Measurements from ENCODE around the gene PLD3. TPM values are rescaled to one million over a fixed set of nuclear protein-coding genes. Genes with fewer than 3 reads are reported as not detected.

PLD3 gene
- polyA plus RNA-seq, 1 donor (not counting 4 experiments of a cell fraction or from before 2014, with no cell fraction given), result 102 TPM

DNA sequence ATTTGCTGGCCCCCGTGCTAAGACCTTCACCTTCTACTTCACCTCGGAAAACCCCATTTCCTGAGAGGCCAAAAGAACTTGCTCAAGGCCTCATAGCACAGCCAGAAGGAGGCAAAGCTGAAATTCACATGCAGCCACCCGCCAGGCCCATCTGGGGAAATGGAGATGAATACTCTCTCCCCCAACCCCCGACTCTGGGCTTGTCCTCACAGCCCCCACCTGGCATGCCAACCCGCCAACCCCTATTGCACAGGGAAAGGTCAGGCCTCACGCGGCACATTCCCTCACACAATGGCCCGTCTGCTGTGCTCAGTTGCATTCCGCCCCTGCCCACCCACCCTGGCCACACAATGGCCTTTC is 61.5 kb downstream of the PLD3 start:
- dilution Hi-C loops (cut with MboI; ENCODE audit: extremely low pct_ligation_motif_present, low sequenced_read_pairs), result no loop called here
- no peak for TF ChIP-seq EZH2 (IDR thresholded peaks at IDR 0.05; ENCODE audit: low read length)
- TF ChIP-seq, protein P1, sequence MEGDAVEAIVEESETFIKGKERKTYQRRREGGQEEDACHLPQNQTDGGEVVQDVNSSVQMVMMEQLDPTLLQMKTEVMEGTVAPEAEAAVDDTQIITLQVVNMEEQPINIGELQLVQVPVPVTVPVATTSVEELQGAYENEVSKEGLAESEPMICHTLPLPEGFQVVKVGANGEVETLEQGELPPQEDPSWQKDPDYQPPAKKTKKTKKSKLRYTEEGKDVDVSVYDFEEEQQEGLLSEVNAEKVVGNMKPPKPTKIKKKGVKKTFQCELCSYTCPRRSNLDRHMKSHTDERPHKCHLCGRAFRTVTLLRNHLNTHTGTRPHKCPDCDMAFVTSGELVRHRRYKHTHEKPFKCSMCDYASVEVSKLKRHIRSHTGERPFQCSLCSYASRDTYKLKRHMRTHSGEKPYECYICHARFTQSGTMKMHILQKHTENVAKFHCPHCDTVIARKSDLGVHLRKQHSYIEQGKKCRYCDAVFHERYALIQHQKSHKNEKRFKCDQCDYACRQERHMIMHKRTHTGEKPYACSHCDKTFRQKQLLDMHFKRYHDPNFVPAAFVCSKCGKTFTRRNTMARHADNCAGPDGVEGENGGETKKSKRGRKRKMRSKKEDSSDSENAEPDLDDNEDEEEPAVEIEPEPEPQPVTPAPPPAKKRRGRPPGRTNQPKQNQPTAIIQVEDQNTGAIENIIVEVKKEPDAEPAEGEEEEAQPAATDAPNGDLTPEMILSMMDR (optimal IDR thresholded peaks at IDR 0.05 in 1 of 3, IDR thresholded peaks at IDR 0.05 in 1 of 3, conservative IDR thresholded peaks at IDR 0.05 in 1 of 3; ENCODE audit: extremely low read depth in 1 of 3, insufficient read depth in 2 of 3, low read length in 3 of 3), result no peak
- Histone ChIP-seq H3K4me1 (ENCODE audit: control insufficient read depth, extremely low read depth, insufficient read depth, low read length) (peaks cover 11% of the 10 kb centered on the region), H3K4me3 (ENCODE audit: control insufficient read depth in 2 of 3, extremely low read depth in 1 of 3, insufficient read depth in 2 of 3, low read depth in 1 of 3, low read length in 3 of 3) (no peak overlapping the region), H2AFZ (ENCODE audit: control insufficient read depth, low read length) (no peak overlapping the region), H4K20me1 (ENCODE audit: control insufficient read depth, extremely low read depth, insufficient read depth, low read length) (no peaks in the 10 kb centered on the region), H3K79me2 (ENCODE audit: control insufficient read depth, insufficient read depth, low read length) (no peaks in the 10 kb centered on the region), H3K4me2 (ENCODE audit: control insufficient read depth, extremely low read depth, insufficient read depth, low read depth, low read length) (no peak overlapping the region), H3K36me3 (ENCODE audit: control insufficient read depth in 2 of 2, extremely low read depth in 1 of 2, insufficient read depth in 2 of 2, low read length in 2 of 2) (no peaks in the 10 kb centered on the region), H3K27ac (ENCODE audit: control insufficient read depth, insufficient read depth, low read length) (no peak overlapping the region), H3K27me3 (ENCODE audit: control insufficient read depth, extremely low read depth, insufficient read depth, low read length) (no peaks in the 10 kb centered on the region), H3K9me1 (ENCODE audit: control insufficient read depth, extremely low read depth, insufficient read depth, low read length) (no peaks in the 10 kb centered on the region), H3K9me3 (ENCODE audit: control insufficient read depth, low read depth, low read length) (no peaks in the 10 kb centered on the region), H3K9ac (ENCODE audit: control insufficient read depth, extremely low read depth, insufficient read depth, low read length) (no peak overlapping the region)
- FAIRE-seq (no peak), DNase-seq (ENCODE audit: low read depth, low spot score) (no peak)

DNA sequence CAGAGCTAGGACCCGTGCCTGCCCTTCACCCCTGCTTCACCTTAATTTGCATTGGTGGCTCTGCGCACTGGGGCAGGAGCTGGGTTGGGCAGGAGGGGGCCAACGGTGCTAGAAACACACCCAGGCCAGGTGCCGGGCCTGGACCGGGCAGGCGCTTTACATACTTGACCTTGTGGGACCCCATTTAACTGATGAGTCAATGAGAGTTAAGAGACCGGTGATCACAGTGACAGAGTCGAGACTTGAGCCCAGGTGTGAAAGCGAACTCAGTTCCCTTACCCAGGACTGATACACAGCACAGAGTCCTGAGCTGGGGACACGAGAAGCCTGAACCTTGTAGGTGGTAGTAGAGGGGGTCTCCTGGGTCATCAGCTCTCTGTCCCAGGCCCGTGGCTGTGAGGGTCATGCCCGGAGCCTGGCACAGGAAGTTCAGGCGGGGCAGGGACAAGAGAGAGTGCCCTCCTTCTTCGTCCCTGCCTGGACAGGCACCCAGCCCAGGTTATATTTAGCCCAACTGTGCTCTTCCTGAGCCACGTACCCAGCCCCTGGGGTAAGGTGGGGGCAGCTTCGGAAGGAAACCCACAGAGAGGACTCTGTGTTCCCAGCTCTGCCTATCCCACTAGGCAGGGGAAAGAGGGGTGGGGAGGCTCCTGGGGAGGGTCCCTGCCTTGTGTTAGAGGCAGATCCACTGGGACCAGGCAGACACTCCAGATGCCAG is 62.8 kb downstream of the PLD3 start:
- H3K36me3 ChIP-seq (ENCODE audit: control insufficient read depth in 2 of 2, extremely low read depth in 1 of 2, insufficient read depth in 2 of 2, low read length in 2 of 2), result no peaks in the 10 kb centered on the region
- FAIRE-seq (peak; percentile 13), DNase-seq (ENCODE audit: low read depth, low spot score) (no peak)
- no peaks in the 10 kb centered on the region for H3K9me3 ChIP-seq (ENCODE audit: control insufficient read depth, low read depth, low read length)
- H4K20me1 ChIP-seq (ENCODE audit: control insufficient read depth, extremely low read depth, insufficient read depth, low read length), result no peaks in the 10 kb centered on the region
- H3K9me1 ChIP-seq (ENCODE audit: control insufficient read depth, extremely low read depth, insufficient read depth, low read length), result no peaks in the 10 kb centered on the region
- no peak for TF ChIP-seq EZH2 (IDR thresholded peaks at IDR 0.05; ENCODE audit: low read length)
- TF ChIP-seq, protein P1 (optimal IDR thresholded peaks at IDR 0.05 in 1 of 3, IDR thresholded peaks at IDR 0.05 in 1 of 3, conservative IDR thresholded peaks at IDR 0.05 in 1 of 3; ENCODE audit: extremely low read depth in 1 of 3, insufficient read depth in 2 of 3, low read length in 3 of 3), result no peak
- H3K9ac ChIP-seq (ENCODE audit: control insufficient read depth, extremely low read depth, insufficient read depth, low read length), result peak overlapping the region; percentile 33
- dilution Hi-C loops (cut with MboI; ENCODE audit: extremely low pct_ligation_motif_present, low sequenced_read_pairs), result no loop called here
- no peak overlapping the region for H3K4me3 ChIP-seq (ENCODE audit: control insufficient read depth in 2 of 3, extremely low read depth in 1 of 3, insufficient read depth in 2 of 3, low read depth in 1 of 3, low read length in 3 of 3)
- peak overlapping the region; percentile 64 for H3K4me2 ChIP-seq (ENCODE audit: control insufficient read depth, extremely low read depth, insufficient read depth, low read depth, low read length)
- peak overlapping the region; percentile 91 for H2AFZ ChIP-seq (ENCODE audit: control insufficient read depth, low read length)
- H3K79me2 ChIP-seq (ENCODE audit: control insufficient read depth, insufficient read depth, low read length), result no peaks in the 10 kb centered on the region
- H3K27ac ChIP-seq (ENCODE audit: control insufficient read depth, insufficient read depth, low read length), result no peak overlapping the region
- peaks cover 11% of the 10 kb centered on the region for H3K4me1 ChIP-seq (ENCODE audit: control insufficient read depth, extremely low read depth, insufficient read depth, low read length)
- no peaks in the 10 kb centered on the region for H3K27me3 ChIP-seq (ENCODE audit: control insufficient read depth, extremely low read depth, insufficient read depth, low read length)
